Fibroblast of the aortic adventitia (primary cell): ENCODE data around the gene MUC4. TPM values are rescaled to one million over a fixed set of nuclear protein-coding genes. Genes with fewer than 3 reads are reported as not detected.
"Not testable (repeated sequence)": the region's sequence is repeated elsewhere in the genome, so short reads cannot be mapped to it uniquely, and the experiment has no call there.

Experiments
- DNase-seq: peaks from one replicate; pipeline ENCODE4 v3.0.0-alpha.2; 2010; ENCODE audit warnings: low read depth
- H3K4me3 ChIP-seq: 2 replicates; pipeline ENCODE4 v1.5.1; 2011; ENCODE audit warnings: low read depth, mild to moderate bottlenecking, control low read depth, low read length, moderate library complexity
- CTCF ChIP-seq: IDR thresholded peaks from 2 replicates; pipeline ENCODE4 v1.5.1; 2011; ENCODE audit warnings: mild to moderate bottlenecking, low read length, control low read depth, inconsistent platforms; ENCODE audit not compliant: insufficient read depth
- total RNA-seq: library from RNA; depleted of rRNA; stranded (reverse); fragments of >200 nt; gene quantifications from 2 replicates; pipeline ENCODE4 v1.2.3, GENCODE V29; 2012; ENCODE audit warnings: low replicate concordance

The MUC4 gene
- total RNA-seq, 1 donor, result not detected

- no peak overlapping the region for H3K4me3 ChIP-seq
- no peak for TF ChIP-seq CTCF
- DNase-seq, result no peak
Measured at GRCh38 chr3:195752546-195753331, 59.0 kb downstream of the MUC4 start.

GRCh38 chr3:195752066-195752465 lies 59.7 kb downstream of the MUC4 start:
- no peak for DNase-seq
- H3K4me3 ChIP-seq, result no peak overlapping the region
- no peak for TF ChIP-seq CTCF

- no peak for TF ChIP-seq CTCF
- no peak overlapping the region for H3K4me3 ChIP-seq
- no peak for DNase-seq
Measured at GRCh38 chr3:195751560-195751959, 60.2 kb downstream of the MUC4 start.

- TF ChIP-seq CTCF, result no peak
- no peak for DNase-seq
- no peak overlapping the region for H3K4me3 ChIP-seq
Measured at GRCh38 chr3:195750797-195751520, 60.8 kb downstream of the MUC4 start.

- H3K4me3 ChIP-seq, result not testable (repeated sequence)
Measured at GRCh38 chr3:195749101-195749500, 62.6 kb downstream of the MUC4 start.

GRCh38 chr3:195748661-195749060 lies 63.1 kb downstream of the MUC4 start:
- no peak for TF ChIP-seq CTCF
- DNase-seq, result no peak
- no peak overlapping the region for H3K4me3 ChIP-seq

More at GRCh38 chr3:195749101-195749500, 62.6 kb downstream of the MUC4 start:
- DNase-seq, result not testable (repeated sequence)

- no peak for TF ChIP-seq CTCF
- DNase-seq, result no peak
- no peak overlapping the region for H3K4me3 ChIP-seq
Measured at GRCh38 chr3:195746751-195747150, 65.0 kb downstream of the MUC4 start.
